Fibroblast of skin of back (primary cell): ENCODE data around the gene NKAIN1. TPM values are rescaled to one million over a fixed set of nuclear protein-coding genes. Genes with fewer than 3 reads are reported as not detected.
A peak's percentile ranks its signal among the peaks of the same experiment; 100 is the strongest.
"Not testable (repeated sequence)": the region's sequence is repeated elsewhere in the genome, so short reads cannot be mapped to it uniquely, and the experiment has no call there.

Source experiments
- DNase-seq: peaks from one replicate; pipeline ENCODE4 v3.0.0-alpha.2; 2013
- polyA plus RNA-seq, 2 experiments: library from polyadenylated mRNA; unstranded; fragments of 120-200 nt; gene quantifications; one replicate each; pipeline ENCODE4 v1.2.1, GENCODE V29; 2013; ENCODE audit not compliant: insufficient read length in 2 of 2

NKAIN1 gene
- 0.50 TPM for polyA plus RNA-seq (2013, experiment 1 of 2; ENCODE audit: insufficient read length)
- 0.25 TPM for polyA plus RNA-seq (2013, experiment 2 of 2; ENCODE audit: insufficient read length)

- DNase-seq: peak; percentile 33
Measured at GRCh38 chr1:31239653-31240241, at the start of gene NKAIN1. NKAIN1 (minus strand) TSS chr1:31239887; CDS start chr1:31239547, 340 bp downstream.

- no peak for DNase-seq
Measured at GRCh38 chr1:31289021-31289420, 49.3 kb upstream of the NKAIN1 start.

GRCh38 chr1:31287791-31288190 lies 48.1 kb upstream of the NKAIN1 start:
- DNase-seq: not testable (repeated sequence)

GRCh38 chr1:31282426-31282825 lies 42.7 kb upstream of the NKAIN1 start:
- not testable (repeated sequence) for DNase-seq

- no peak for DNase-seq
Measured at GRCh38 chr1:31273619-31274018, 33.9 kb upstream of the NKAIN1 start.

GRCh38 chr1:31272369-31272768 lies 32.7 kb upstream of the NKAIN1 start:
- no peak for DNase-seq

GRCh38 chr1:31266547-31266946 lies 26.9 kb upstream of the NKAIN1 start:
- DNase-seq: no peak

GRCh38 chr1:31264790-31265386 lies 25.2 kb upstream of the NKAIN1 start:
- DNase-seq: no peak

GRCh38 chr1:31263408-31263807 lies 23.7 kb upstream of the NKAIN1 start:
- DNase-seq: no peak

- not testable (repeated sequence) for DNase-seq
Measured at GRCh38 chr1:31262393-31262792, 22.7 kb upstream of the NKAIN1 start.

- DNase-seq: no peak
Measured at GRCh38 chr1:31261916-31262315, 22.2 kb upstream of the NKAIN1 start.

- no peak for DNase-seq
Measured at GRCh38 chr1:31259746-31260145, 20.1 kb upstream of the NKAIN1 start.

GRCh38 chr1:31258581-31258980 lies 18.9 kb upstream of the NKAIN1 start:
- DNase-seq: no peak

- no peak for DNase-seq
Measured at GRCh38 chr1:31257213-31257612, 17.5 kb upstream of the NKAIN1 start.

- no peak for DNase-seq
Measured at GRCh38 chr1:31249854-31250253, 10.2 kb upstream of the NKAIN1 start.

- no peak for DNase-seq
Measured at GRCh38 chr1:31248276-31248675, 8.6 kb upstream of the NKAIN1 start.

- DNase-seq: no peak
Measured at GRCh38 chr1:31244326-31244725, 4.6 kb upstream of the NKAIN1 start.

GRCh38 chr1:31243501-31244286 lies 4.0 kb upstream of the NKAIN1 start:
- no peak for DNase-seq

GRCh38 chr1:31241321-31241720 lies 1.6 kb upstream of the NKAIN1 start:
- no peak for DNase-seq

- peak; percentile 16 for DNase-seq
Measured at GRCh38 chr1:31238986-31239613, 587 bp downstream of the NKAIN1 start.

GRCh38 chr1:31238612-31238985 lies 1.1 kb downstream of the NKAIN1 start:
- DNase-seq: no peak

- DNase-seq: no peak
Measured at GRCh38 chr1:31234870-31235269, 4.8 kb downstream of the NKAIN1 start.

- DNase-seq: no peak
Measured at GRCh38 chr1:31234123-31234708, 5.5 kb downstream of the NKAIN1 start.
